ENCODE data around the gene ITIH2.

- no peak for TF ChIP-seq CTCF (conservative IDR thresholded peaks at IDR 0.05; ENCODE audit: low read length)
- TF ChIP-seq EZH2phosphoT487 (IDR thresholded peaks at IDR 0.05; ENCODE audit: borderline replicate concordance, low read depth, low read length), result no peak
Observed at GRCh38 chr10:7710446-7710845, 7.3 kb downstream of the ITIH2 start.

Measured in OCI-LY7 (cell line).